Upper lobe of left lung (tissue), 6 donors: ENCODE data around the gene PRSS56. TPM values are rescaled to one million over a fixed set of nuclear protein-coding genes. Genes with fewer than 3 reads are reported as not detected.
A peak's percentile ranks its signal among the peaks of the same experiment; 100 is the strongest.

ENCODE experiments used
- ATAC-seq, 2 donors: fragments of 200-7000 bp; cut with Tn5 transposase; one replicate each; pipeline ENCODE4 v1.9.1; 2022; ENCODE audit warnings: mild to moderate bottlenecking in 2 of 2, moderate library complexity in 2 of 2; ENCODE audit not compliant: low FRiP score in 2 of 2
- DNase-seq, 2 donors: peaks; one replicate each; pipeline ENCODE4 v3.0.0-alpha.2; 2019 to 2020
- H3K27ac ChIP-seq, 4 donors: fragments of 200-600 bp; sonication (generic); one replicate each; pipeline ENCODE4 v1.5.1; 2016 to 2019
- H3K27me3 ChIP-seq, 4 donors: fragments of 200-600 bp; sonication (generic); one replicate each; pipeline ENCODE4 v1.5.1; 2017 to 2019
- H3K36me3 ChIP-seq, 4 donors: fragments of 200-600 bp; sonication (generic); one replicate each; pipeline ENCODE4 v1.5.1; 2016 to 2019
- H3K4me1 ChIP-seq, 4 donors: fragments of 200-600 bp; sonication (generic); one replicate each; pipeline ENCODE4 v1.5.1; 2018 to 2019
- H3K4me3 ChIP-seq, 4 donors: fragments of 200-600 bp; sonication (generic); one replicate each; pipeline ENCODE4 v1.5.1; 2017 to 2019; ENCODE audit warnings: mild to moderate bottlenecking in 2 of 4, moderate library complexity in 1 of 4
- H3K9me3 ChIP-seq, 4 donors: fragments of 200-600 bp; sonication (generic); one replicate each; pipeline ENCODE4 v1.5.1; 2018 to 2019
- EP300 ChIP-seq, 4 donors: sonication (generic); formaldehyde crosslinking; IDR thresholded peaks; one replicate each; pipeline ENCODE4 v1.5.1; 2017; ENCODE audit warnings: antibody characterized with exemption in 4 of 4, control low read depth in 2 of 4
- POLR2A ChIP-seq, 4 donors: fragments of 450-650 bp; IDR thresholded peaks; one replicate each; pipeline ENCODE4 v1.5.1; 2016 to 2017; ENCODE audit warnings: antibody characterized with exemption in 4 of 4, mild to moderate bottlenecking in 2 of 4
- POLR2AphosphoS5 ChIP-seq, 2 donors: sonication (generic); formaldehyde crosslinking; IDR thresholded peaks; one replicate each; pipeline ENCODE4 v1.5.1; 2017; ENCODE audit warnings: antibody characterized with exemption in 2 of 2
- WGBS, 2 donors: methylation state at CpG; one replicate each; pipeline ENCODE4 v1.1.5; 2017 to 2018; 5-methylcytosine and 5-hydroxymethylcytosine counted together
- total RNA-seq, 6 donors: library from RNA; depleted of rRNA in 4 of 6; stranded (reverse); fragments of >200 nt in 4 of 6; gene quantifications; one replicate each; pipeline versions ENCODE4 v1.1.0 to v1.2.1, GENCODE V29; 2016 to 2021
- TF ChIP-seq, protein P1 (sequence below), 6 experiments: fragments of 450-650 bp in 4 of 6; fragments of 200-600 bp in 2 of 6; sonication (generic) in 2 of 6; IDR thresholded peaks; one replicate each; pipeline ENCODE4 v1.5.1; 2016 to 2019; ENCODE audit warnings: antibody characterized with exemption in 6 of 6
- donor health status: DM: no; HTN: no; CAD: no; lungs with moderate emphysema.
- donor health status: DM: no; HTN: yes; CAD: no; lungs with severe emphysema.

PRSS56 gene
- total RNA-seq, 6 donors from 2014 or later = not detected

DNA sequence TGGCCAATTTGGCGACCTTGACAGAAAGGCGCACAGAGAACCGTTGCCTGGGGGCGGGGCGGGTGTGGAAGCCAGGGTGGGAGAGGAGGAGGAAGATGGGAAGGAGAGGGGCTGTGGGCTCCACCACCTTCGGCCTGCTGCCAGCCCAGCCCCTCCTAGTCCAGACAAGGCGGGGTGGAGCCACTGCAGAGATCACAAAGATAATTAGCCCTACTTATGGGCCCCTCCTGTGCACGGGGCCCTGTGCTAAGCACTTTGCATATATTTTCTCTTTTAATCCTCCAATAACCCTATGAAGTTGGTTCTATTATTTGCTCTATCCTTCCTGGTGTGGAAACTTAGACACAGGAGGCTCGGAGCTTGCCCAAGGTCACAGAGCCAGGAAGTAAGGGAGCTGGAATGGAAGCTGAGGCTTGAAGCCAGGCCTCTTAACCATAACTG, 18.8 kb upstream of the PRSS56 start:
- ATAC-seq = no peak
- H3K4me3 ChIP-seq = no peak overlapping the region
- TF ChIP-seq POLR2A (IDR thresholded peaks at IDR 0.05) (no peak), POLR2AphosphoS5 (IDR thresholded peaks at IDR 0.05) (no peak), EP300 (IDR thresholded peaks at IDR 0.05) (no peak)
- TF ChIP-seq, protein P1, sequence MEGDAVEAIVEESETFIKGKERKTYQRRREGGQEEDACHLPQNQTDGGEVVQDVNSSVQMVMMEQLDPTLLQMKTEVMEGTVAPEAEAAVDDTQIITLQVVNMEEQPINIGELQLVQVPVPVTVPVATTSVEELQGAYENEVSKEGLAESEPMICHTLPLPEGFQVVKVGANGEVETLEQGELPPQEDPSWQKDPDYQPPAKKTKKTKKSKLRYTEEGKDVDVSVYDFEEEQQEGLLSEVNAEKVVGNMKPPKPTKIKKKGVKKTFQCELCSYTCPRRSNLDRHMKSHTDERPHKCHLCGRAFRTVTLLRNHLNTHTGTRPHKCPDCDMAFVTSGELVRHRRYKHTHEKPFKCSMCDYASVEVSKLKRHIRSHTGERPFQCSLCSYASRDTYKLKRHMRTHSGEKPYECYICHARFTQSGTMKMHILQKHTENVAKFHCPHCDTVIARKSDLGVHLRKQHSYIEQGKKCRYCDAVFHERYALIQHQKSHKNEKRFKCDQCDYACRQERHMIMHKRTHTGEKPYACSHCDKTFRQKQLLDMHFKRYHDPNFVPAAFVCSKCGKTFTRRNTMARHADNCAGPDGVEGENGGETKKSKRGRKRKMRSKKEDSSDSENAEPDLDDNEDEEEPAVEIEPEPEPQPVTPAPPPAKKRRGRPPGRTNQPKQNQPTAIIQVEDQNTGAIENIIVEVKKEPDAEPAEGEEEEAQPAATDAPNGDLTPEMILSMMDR (IDR thresholded peaks at IDR 0.05) = no peak
- H3K27me3 ChIP-seq = peaks cover 0 to 27% (median 17%) of the 10 kb centered on the region in 4 donors
- no peaks in the 10 kb centered on the region for H3K9me3 ChIP-seq
- DNase-seq = no peak
- WGBS, 2 donors = 68 to 78% methylated on average over 9 of the region's 9 CpGs
- H3K4me1 ChIP-seq = peaks cover 8 to 18% (median 15%) of the 10 kb centered on the region in 4 donors
- no peaks in the 10 kb centered on the region for H3K36me3 ChIP-seq
- no peak overlapping the region for H3K27ac ChIP-seq

DNA sequence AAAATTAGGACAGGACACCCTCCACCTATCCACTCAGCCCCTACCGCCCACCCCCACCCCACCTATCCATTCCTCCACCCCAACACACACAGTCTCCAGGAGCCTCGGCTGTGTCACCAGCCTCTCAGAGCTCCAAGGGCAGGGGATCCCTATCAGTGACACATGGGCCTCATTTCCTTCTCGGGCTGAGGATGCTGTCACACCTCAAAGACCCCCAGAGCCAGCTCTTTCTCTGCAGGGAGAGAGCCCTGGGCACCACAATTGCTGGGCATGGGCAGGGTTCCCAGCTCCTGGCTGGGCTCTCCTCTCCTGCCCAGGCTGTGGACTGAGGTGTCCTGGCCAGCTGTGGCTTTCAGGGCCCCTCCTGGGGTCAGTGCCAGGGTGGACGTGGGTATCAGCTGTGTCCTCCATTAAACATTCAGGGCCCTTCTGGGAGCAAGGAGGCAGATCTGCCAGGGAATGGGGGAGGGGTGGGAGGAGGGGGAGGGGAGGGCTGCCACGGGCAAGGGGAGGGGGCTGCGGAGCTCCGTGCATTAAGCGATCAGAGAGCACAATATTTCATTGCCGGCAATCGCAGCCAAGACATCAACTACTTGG, 18.3 kb upstream of the PRSS56 start:
- no peak for DNase-seq
- H3K4me1 ChIP-seq = peaks cover 8 to 18% (median 15%) of the 10 kb centered on the region in 4 donors
- H3K9me3 ChIP-seq = no peaks in the 10 kb centered on the region
- TF ChIP-seq POLR2A (IDR thresholded peaks at IDR 0.05) (no peak), POLR2AphosphoS5 (IDR thresholded peaks at IDR 0.05) (no peak), EP300 (IDR thresholded peaks at IDR 0.05) (no peak)
- TF ChIP-seq, protein P1 (IDR thresholded peaks at IDR 0.05) = no peak
- H3K27ac ChIP-seq = no peak overlapping the region
- H3K36me3 ChIP-seq = no peaks in the 10 kb centered on the region
- WGBS, 2 donors = 41 to 44% methylated on average over 8 to 10 of the region's 10 CpGs
- peaks cover 0 to 27% (median 17%) of the 10 kb centered on the region in 4 donors for H3K27me3 ChIP-seq
- ATAC-seq = no peak
- no peak overlapping the region for H3K4me3 ChIP-seq

DNA sequence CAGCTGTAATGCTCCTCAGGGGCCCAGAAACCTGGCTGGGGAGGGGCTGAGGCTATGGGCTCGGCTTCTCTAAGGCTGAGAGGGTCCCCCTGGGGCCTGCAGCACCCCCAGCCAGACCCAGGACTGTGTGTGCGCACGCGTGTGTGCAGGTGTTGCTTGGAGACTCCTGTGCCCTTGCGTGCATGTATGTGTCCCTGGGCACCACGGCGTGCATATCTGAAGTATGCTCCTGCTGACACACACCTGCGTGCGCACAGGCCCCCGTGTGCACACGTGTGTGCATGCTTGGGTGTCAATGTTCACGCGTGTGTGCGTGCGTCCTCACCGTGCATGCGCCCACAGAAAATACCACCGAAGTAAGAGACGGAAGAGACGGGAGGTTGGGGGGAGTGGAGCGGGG, 17.7 kb upstream of the PRSS56 start:
- TF ChIP-seq EP300 (IDR thresholded peaks at IDR 0.05) (no peak), POLR2AphosphoS5 (IDR thresholded peaks at IDR 0.05) (no peak), POLR2A (IDR thresholded peaks at IDR 0.05) (no peak)
- TF ChIP-seq, protein P1 (IDR thresholded peaks at IDR 0.05) = no peak

DNA sequence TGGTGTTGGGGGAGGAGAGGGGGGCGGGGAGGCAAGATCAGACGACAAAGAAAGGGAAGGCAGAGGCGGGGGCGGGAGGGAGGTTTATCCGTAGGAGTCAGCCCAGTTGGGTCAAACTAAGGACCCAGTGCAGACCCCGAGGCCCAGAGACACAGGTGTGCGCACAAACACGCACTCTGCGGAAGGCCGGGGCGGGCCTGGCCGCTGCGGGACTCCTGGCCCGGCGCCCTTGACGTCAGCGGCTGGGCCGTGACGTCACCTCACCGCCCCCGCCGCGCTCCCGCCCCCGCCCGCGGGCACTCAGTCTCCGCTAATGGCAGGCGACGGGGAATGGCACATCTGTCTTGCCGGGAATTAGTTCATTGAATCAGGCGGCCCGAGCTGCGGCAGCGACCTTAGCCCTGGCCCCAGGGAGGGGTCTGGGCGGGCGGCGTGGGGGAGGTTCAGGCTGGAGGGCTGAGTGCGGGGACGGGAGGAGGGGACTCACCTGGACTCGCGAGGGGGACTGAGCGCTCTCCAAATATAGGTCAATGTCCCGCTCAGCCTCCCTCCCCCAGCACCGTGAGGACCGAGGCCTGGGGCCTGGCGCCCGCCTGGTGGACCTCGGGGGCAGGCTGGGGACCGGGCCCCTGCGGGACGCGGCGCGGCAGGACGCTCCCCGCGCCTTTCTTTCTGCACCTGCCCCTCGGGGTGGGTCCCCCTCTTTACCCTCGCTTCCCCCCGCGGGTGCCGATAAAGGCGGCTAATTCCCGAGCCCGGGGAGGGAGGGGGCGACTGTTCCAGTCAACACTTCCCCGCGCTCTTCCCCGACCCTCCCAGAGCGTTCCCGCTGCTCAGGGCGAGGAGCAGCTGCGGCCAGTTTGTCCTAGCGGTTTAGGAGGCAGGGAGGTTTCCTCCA, 17.0 kb upstream of the PRSS56 start:
- no peaks in the 10 kb centered on the region for H3K36me3 ChIP-seq
- no peak for TF ChIP-seq EP300 (IDR thresholded peaks at IDR 0.05)
- DNase-seq (peak in 1 of 2 donors; percentile 85), ATAC-seq (peak in 1 of 2 donors; percentile 42)
- peaks cover 0 to 27% (median 17%) of the 10 kb centered on the region in 4 donors for H3K27me3 ChIP-seq
- peaks cover 8 to 18% (median 15%) of the 10 kb centered on the region in 4 donors for H3K4me1 ChIP-seq
- H3K9me3 ChIP-seq = no peaks in the 10 kb centered on the region
- H3K4me3 ChIP-seq = peak overlapping the region in 3 of 4 donors; percentile 32 to 46 (median 44)
- WGBS, 2 donors = 0 to 4% methylated on average over 25 to 71 of the region's 75 CpGs
- H3K27ac ChIP-seq = no peak overlapping the region

More for the DNA sequence above, 17.7 kb upstream of the PRSS56 start:
- Histone ChIP-seq H3K9me3 (no peaks in the 10 kb centered on the region), H3K27ac (no peak overlapping the region), H3K4me3 (peak overlapping the region in 2 of 4 donors; percentile 44 to 46), H3K4me1 (peaks cover 8 to 18% (median 15%) of the 10 kb centered on the region in 4 donors), H3K27me3 (peaks cover 0 to 27% (median 17%) of the 10 kb centered on the region in 4 donors), H3K36me3 (no peaks in the 10 kb centered on the region)
- DNase-seq = no peak
- no peak for ATAC-seq
- WGBS, 2 donors = 13 to 28% methylated on average over 8 to 17 of the region's 21 CpGs

DNA sequence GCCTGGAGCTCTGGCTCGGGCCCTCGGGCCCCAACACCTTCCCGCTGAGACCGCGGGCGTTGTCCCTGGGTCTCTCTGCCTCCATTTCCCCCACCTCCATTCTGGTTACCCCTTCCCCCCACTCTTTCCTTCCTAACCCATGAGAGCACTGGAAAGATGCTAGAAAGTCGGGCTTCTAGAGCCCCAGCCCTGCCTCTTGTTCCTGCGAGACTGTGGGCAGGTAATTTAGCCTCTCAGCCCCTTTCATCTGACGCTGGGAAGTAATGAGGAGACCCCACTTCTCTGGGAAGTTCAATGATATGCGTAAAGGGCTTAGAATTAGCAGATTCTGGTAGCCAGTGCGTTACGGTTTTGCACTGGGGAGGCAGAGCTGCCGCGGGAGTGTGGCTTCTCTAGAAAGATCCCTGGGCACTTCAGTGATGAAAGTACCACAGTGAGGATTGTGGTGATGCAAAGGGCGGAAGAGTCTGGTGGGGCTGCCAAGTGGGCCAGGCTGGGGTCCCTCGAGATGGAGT, 16.3 kb upstream of the PRSS56 start:
- TF ChIP-seq POLR2AphosphoS5 (IDR thresholded peaks at IDR 0.05) (no peak), EP300 (IDR thresholded peaks at IDR 0.05) (no peak), POLR2A (IDR thresholded peaks at IDR 0.05) (no peak)
- TF ChIP-seq, protein P1 (IDR thresholded peaks at IDR 0.05) = no peak
- H3K36me3 ChIP-seq = no peaks in the 10 kb centered on the region
- H3K27me3 ChIP-seq = peaks cover 0 to 27% (median 17%) of the 10 kb centered on the region in 4 donors
- no peak overlapping the region for H3K27ac ChIP-seq
- ATAC-seq (no peak), DNase-seq (no peak)
- WGBS, 2 donors = 16 to 24% methylated on average over 16 of the region's 16 CpGs
- peaks cover 8 to 18% (median 15%) of the 10 kb centered on the region in 4 donors for H3K4me1 ChIP-seq
- peak overlapping the region in 2 of 4 donors; percentile 44 to 46 for H3K4me3 ChIP-seq
- no peaks in the 10 kb centered on the region for H3K9me3 ChIP-seq
